Measurements from ENCODE around the gene TTYH3.
"Not testable (repeated sequence)": the region's sequence is repeated elsewhere in the genome, so short reads cannot be mapped to it uniquely, and the experiment has no call there.

The TTYH3 gene

GRCh38 chr7:2668401-2668800 is 36.6 kb downstream of the TTYH3 start:
- no peak for DNase-seq

DNA sequence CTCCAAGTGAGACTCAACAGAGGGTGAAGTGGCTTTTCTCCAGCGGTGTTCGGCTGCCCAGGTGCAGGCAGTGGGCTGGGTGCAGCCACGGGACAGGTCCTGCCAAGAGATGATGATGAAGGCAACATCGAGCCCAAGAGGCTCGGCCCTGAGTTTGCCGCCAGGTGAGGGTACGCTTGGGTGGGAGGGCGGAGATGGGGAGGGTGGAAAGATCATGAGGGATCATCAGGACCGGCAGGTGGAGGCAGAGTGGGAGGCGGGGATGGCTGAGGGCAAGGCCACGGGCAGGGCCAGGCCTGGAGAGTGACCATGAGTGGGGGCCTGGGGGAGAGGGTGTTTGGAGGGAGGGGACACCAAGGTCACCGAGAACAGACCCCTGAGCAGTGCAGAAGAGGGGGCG is 38.4 kb downstream of the TTYH3 start:
- no peak for DNase-seq

- peak; percentile 82 for DNase-seq
Measured at GRCh38 chr7:2670720-2671391, 39.1 kb downstream of the TTYH3 start.

- DNase-seq = not testable (repeated sequence)
Measured at GRCh38 chr7:2673214-2673613, 41.4 kb downstream of the TTYH3 start.

DNA sequence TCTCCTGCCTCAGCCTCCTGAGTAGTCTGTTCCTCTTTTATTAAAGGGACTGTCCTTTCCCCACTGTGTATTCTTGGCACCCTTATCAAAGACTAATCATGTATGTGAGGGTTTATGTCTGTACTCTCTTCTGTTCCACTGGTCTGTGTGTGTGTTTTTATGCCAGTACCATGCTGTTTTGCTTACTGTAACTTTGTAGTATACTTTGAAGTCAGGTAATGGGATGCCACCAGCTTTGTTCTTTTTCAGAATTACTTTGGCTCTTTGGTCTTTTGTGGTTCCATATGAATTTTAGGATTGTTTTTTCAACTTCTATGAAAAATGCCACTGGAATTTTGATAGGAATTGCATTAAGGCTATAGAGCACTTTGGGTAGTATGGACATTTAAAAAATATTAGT is 42.1 kb downstream of the TTYH3 start:
- no peak for DNase-seq

DNA sequence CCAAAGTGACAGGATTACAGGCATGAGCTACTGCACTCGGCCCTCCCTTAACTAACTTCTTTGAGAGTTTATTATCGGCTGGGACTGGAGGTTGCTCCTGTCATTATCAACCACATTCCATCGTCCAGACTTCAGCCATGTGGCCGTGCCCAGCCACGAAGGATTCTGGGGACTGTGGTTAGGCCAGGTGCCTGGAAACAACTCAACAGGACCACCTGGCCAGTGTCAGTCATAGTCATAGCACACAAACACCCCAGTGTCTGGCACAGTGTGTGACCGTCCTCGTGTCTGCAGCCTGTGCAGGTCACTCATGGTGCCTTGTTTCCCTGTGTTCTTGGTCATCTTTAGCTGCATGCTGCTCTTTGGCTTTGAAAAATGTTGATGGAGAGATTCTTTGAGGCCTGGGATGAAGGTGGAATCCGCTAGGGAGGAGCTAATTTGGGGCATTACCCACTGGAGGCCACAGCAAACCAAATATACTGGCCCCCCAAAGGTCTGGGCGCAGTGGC is 43.5 kb downstream of the TTYH3 start:
- no peak for DNase-seq

- not testable (repeated sequence) for DNase-seq
Measured at GRCh38 chr7:2676576-2676975, 44.8 kb downstream of the TTYH3 start.

GRCh38 chr7:2678454-2678853 is 46.7 kb downstream of the TTYH3 start:
- DNase-seq = not testable (repeated sequence)

- DNase-seq = not testable (repeated sequence)
Measured at GRCh38 chr7:2679135-2680127, 47.6 kb downstream of the TTYH3 start.

DNA sequence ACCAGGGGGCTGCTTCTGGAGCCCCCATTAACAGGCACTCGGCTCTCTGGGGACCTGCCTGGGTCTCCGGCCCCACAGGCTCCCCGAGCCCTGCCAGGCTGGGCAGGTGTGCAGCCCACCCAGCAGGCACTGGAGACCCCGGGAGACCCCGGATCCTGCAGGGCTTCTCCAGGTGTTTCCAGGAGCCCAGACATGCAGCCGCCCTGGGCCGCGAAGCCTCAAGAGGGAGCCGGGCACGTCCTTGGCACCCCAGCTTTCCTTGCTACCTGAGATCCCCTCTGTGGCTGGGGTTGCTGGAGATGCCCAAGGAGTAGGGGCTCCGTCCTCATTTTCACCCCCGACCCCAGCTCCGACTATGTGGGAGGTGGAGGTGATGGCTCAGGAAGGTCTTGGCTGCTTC is 48.5 kb downstream of the TTYH3 start:
- DNase-seq = no peak

DNA sequence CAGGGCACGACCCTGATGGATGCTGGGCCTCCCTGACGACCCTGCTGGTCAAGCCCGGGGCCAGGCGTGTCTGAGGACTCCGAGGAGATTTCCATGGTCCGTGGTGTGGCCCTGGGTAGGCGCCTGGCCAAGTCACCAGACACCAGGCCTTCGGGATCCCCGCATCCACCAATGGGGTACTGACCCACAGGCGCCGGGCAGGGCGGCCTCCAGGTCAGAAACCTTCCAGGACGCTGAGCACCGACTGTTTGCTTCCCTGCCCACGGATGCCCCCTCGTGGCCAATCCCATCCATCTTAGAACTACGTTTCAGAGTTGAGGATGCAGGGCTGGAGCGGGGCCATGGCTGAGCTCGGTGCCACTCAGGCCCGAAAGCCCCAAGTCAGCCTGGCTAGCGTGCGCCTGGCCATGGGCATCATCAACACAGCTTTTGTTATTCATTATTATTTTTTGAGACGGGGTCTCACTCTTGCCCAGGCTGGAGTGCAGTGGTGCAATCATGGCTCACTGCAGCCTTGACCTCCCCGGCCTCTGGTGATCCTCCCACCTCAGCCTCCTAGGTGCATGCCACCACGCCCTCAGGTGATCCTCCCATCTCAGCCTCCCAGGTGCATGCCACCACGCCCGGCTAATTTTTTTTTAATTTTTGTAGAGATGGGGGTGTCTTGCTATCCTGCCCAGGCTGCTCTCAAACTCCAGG is 49.2 kb downstream of the TTYH3 start:
- DNase-seq = peak; percentile 76

DNA sequence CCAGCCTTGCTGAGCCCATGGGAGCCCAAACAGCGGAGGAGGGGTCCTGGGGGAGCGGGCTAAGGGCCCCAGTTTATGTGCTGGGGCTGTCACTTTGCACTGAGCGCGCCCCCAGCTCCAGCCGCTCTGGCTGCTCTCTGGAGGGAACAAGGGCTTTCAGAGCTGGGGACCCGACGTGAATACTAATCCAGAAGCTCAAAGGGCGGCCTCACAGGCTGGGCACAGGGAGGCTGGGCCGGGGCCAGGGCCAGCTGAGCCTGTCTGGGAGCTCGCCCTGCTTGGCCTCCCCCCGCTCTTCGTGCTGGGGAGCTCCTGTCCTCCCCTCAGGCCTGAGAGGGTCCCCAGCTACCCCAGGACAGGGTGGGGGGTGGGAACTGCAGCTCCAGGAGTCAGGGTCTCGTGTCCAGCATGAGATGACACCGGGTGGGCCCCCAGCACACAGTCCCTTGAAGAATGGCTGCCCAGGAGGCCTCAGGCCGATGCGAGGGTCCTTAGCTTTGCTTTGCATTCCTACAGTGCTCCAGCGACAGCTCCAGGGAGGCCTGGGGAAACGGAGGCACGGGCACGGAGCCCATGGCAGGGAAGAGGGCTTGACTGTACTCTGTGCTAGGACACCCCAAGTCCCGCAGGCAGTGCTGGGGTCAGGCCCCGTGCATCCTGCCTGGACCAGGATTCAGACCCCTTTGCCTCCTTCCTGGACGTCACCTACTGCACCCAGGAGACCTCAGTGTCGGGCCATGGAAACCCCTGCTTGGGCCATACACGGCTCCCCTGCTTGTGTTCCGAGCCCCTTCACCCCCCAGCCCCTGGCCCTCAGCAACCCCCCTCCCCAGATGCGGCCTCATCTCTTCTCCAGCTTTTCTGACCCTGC is 50.4 kb downstream of the TTYH3 start:
- no peak for DNase-seq

GRCh38 chr7:2684501-2684900 is 52.7 kb downstream of the TTYH3 start:
- DNase-seq = no peak

DNA sequence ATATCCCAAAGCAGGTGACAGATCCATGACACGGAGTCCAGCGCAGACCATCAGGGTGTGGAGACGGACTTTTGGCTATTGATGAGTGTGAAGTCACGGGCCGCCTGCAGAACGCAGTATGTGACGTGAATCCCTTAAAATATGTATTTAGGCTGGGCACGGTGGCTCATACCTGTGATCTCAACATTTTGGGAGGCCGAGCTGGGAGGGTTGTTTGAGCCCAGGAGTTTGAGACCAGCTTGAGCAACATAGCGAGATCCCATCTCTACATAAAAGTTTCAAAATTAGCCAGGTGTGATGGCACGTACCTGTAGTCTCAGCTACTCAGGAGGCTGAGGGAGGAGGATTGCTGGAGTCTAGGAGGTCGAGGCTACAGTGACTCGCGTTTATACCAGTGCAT is 54.3 kb downstream of the TTYH3 start:
- no peak for DNase-seq

GRCh38 chr7:2687338-2687869 is 55.6 kb downstream of the TTYH3 start:
- peak; percentile 2 for DNase-seq

DNA sequence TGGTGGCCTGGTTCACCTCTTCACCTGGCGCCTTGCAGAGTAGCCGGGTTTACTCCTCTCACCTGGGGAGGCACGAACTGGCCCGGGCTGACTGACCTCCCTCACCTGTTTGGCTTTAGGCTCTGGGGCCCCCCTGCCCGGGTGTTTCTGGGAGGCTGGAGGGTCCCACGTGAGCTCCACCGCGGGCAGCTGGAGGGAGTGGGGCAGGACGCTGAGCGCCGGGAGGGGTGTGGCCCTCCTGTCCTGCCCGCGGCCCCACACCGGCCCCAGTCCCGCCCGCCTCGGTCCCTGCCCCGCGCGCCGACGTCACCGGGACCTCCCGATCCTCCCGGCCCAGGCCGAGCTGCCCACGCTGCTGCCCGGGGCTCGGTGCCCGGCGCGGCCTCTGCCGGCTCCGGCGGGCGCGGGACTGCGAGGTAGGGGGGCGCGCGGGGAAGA is 56.1 kb downstream of the TTYH3 start, which contains the start of gene AMZ1:
TSS of gene AMZ1 (plus strand) at position 322 of the 438 bp plus-strand sequence. CDS start 12,250 bp downstream, outside the sequence.
- DNase-seq = no peak

DNA sequence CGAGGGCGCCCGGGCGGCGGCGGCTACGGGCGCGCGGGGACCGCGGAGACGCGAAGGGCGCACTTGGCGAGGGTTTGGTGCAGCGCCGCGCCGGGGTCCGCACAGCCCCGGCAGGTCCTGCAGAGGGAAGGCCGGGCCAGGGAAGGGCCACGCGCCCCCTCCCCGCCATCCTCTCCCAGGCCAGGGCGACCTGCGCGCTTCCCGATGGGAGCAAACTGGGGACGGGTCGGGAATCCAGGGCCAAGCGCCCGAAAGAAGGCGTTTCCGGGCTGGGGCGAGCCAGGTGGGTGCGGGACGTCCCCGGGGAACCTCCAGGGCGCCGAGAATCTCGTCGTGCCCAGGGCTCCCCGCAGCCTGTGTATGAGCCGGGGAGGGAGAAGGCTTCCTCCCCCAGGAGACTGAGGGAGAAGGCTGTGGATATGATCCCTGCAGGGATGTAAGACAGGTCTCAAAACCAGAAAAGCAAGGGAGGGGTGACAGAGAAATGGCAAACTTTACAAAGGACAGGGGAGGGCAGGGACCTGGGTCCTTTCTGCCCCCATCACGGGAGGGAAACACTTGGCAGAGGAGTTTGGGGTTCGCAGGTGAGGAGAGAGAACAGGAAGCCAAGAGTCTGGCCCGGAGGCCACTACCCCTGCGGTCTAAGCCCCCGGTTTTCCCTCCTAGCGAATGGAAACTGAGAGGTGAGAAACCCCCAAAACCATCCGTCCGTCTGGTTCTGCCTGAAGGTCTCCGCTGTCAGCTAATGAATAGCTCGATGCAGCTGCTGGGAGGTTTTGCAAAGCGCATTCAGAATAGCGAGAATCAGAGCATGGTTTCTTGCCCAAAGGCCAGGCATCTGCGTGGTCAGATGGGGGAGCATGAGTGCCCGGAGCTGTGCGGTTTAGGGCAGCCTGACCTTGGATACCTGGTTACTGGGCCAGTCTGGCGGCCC is 56.9 kb downstream of the TTYH3 start:
- DNase-seq = peak; percentile 3

DNA sequence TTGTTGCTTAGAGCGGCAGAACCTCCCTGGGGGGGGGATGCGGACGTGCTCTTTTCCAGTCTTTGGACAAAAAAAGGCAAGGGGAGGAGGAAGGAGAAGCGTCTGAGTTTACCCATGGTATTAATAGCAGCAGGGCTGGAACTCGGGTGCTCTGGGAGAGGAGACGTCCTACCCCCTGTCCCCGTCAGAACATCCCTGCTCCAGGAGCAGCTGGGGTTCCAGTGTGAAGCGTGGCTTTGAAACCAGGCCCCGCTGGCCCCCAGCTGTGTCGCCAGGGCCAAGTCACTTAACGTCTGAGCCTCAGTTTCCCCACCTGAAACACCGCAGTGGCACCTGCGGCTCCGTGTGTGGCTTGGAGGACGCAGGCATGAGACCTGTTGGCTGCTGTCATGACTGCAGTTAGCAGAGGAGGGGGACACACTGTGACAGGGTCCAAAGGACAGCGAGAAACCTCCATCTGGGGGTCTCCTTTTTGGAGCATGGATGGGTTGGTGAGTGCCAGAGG is 57.6 kb downstream of the TTYH3 start:
- DNase-seq = peak; percentile 1

DNA sequence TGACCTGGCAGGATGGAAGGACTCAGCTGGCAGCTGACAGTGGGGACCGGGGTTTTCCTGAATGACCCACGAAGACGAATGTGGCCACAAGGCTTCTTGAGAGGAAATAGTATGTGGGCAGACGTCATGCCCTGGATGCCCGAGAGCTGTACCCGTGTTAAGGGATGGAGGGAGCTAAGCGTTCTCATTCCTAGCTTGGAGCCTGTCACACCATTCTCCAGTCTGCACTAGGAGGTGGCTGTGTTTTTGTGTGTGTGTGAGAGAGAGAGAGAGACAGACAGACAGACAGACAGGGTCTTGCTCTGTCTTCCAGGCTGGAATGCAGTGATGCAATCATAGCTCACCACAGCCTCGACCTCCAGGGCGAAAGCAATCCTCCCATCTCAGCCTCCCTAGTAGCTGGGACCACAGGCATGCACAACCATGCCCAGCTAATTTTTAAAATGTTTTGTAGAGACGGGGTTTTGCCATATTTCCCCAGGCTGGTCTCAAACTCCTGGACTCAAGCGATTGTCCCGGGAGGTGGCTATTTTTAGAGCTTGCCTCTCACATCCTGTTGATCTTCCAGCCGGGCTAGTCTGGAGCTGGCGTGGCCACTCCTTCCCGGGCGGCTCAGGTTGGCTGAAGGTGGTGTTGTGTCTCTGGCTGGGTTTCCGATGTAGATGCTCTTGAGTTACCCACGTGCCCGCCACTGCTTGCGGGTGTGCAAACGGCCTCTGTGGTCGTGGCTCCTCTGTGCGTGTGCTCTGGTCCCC is 58.3 kb downstream of the TTYH3 start:
- no peak for DNase-seq

Measured in CD4-positive, alpha-beta T cell treated with Interleukin-17A for 4 hours (primary cell).